HG03469 (cell line): ENCODE data around the gene APEH.

ENCODE experiments used
- ATAC-seq: cut with Tn5 transposase; IDR thresholded peaks from one replicate; pipeline ENCODE4 v1.9.1; 2021; ENCODE audit warnings: mild to moderate bottlenecking, moderate library complexity, moderate number of reproducible peaks; ENCODE audit not compliant: unreplicated experiment

Gene APEH

DNA sequence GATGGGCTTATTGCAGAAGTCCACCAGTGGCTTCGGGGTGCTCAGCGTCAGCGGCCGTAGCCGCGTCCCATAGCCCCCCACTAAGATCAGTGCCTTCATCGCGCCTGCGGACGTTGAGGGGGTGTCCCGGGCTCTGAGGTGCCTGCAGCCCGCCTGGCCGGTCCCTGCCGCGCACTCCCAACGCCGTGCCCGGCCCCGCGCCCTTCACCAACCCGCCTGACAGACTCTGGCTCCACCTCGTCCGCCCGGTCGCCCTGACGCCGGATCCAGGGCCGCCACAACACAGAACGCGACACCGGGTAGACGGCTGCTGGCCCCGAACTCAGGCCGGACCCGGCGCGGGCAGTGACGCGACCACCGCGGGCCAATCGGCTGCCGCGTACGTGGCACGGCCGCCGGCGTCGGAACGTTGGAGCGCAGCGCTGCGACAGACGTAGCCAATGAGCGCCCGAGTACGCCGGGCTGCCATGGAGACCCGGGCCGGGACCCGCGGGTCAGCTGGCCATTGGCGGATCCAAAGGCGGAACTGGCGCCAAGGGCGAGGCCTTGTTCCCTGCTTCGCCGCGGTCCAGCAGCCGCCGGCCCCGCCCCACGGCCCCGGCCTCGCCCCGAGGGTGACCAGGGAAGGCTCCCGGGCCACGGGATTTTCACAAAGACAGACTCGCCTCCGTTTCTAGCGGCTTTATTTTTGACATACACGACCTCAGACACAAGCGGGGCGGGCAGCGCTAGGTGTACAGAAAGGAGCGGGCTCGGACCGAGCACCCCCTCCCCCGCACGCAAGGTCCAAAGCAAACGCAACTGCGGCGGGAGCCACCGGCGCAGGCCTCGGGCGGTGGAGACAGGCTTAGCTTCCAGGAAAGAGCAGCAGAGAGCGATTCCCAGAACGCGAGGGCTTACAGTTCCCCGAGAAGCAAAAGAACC is 49.7 kb downstream of the APEH start, which contains the start of gene GMPPB:
Gene GMPPB, minus strand, starts transcription at position 324 of the 924 bp plus-strand sequence. Its CDS starts 225 bp downstream, at position 99.
- ATAC-seq = peak; percentile 72

DNA sequence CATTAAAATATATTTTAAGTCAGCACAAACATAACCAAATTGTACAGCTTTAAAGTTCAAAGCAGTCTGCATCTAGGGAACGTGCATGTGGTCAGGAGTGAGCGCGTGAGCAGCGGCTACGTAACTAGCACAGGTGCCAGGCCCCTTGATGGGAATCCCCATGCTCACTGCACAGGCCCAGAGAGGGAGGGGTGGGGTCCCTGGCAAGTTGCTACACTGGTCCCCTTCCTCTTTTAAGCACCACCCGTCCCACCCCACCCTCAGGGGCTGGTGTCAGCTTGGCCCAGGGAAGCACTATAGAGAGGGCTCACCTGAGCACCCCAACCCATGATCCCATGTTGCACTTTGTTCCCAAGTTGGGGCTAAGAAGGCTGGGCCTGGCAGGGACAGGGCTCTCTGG is 50.4 kb downstream of the APEH start:
- no peak for ATAC-seq

DNA sequence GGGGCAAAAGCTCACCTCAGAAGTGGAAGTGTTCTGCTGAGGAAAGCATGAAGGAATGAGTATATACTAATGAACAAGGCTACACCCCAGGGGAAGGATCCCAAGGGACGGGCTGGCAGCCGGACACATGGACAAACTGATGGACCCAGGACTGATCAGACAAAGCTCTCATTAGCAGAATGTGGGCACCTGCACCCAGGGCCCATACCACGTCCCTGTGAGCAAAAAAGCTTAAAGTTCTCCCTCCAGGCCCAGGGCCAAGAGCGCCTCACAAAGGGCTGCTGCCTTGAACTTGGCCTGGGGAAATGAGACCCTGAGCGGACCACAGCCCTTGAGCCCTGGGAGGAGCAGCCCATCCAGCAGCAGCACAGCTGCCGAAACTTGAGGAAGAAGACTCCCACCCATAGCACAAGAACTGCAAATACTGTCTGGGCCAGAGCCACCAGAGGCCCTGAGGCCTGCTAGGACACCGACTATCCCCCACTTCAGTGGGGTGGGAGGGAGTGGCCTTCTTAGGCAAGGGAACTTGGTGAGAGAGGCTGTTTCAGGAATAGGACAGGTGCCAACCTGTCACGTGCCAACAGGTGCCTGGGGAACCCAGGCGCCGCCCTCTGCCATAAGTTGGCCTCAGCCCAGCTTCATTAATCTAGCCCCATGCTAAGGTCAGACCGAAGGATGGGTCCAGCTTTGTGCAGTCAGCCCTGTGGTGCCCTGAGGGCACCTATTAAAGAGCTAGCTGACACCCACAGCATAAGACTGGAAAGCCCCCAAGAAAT is 51.9 kb downstream of the APEH start:
- ATAC-seq = no peak

DNA sequence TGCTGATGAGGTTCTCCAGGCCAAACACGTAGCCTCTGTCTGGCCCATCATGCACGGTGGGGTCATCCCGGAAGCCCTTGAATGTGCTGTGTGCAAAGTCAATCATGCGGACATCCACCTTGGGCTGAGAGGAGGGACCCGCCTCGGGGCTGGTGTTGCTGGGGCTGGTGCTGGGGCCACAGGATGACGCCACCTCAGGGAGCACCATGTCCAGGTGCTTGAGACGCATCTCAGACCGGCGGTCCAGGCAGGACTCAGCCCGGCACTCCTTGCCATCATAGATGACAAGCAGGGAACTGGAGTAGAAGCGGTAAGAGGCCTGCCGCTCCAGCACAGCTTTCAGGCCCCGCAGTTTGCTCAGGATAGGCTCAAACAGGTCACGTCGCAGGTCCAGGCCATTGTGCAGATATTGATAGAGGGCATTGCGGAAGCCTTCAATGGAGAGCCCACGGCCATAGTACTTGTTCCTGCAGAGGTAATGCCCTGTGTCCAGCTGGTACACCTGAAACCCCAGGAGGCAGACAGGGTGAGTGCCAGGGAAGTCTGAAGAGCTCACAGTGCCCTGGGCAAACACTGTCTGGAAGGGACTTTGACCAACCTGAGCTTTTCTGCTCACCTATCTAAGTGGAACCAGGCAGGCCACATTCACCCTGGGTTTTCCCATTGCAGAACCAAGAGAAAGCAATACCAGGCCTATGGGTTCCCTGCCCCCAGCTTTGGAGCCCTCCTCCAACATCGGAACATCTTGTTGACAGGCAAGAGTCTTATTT is 53.2 kb downstream of the APEH start:
- ATAC-seq = no peak

DNA sequence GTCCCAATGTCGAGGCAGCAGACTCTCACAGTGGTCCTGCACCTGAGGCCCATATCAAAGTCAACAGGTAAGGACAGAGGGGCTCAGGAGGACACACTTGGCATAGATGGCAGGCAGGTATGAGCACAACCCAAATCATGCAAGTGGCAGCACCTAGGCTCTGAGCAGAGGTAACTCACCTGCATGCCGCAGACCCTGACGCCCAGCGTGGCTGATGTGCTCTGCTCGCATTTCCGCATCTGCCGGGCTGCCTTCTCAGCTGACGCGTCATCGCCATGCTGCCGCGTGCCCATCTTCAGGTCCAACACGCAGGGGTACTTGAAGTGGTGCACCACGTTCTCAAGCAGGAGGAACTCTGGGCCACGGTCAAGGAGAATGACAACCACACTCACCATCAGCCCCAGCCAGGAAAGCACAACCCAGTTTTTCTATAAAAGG is 53.8 kb downstream of the APEH start:
- no peak for ATAC-seq

DNA sequence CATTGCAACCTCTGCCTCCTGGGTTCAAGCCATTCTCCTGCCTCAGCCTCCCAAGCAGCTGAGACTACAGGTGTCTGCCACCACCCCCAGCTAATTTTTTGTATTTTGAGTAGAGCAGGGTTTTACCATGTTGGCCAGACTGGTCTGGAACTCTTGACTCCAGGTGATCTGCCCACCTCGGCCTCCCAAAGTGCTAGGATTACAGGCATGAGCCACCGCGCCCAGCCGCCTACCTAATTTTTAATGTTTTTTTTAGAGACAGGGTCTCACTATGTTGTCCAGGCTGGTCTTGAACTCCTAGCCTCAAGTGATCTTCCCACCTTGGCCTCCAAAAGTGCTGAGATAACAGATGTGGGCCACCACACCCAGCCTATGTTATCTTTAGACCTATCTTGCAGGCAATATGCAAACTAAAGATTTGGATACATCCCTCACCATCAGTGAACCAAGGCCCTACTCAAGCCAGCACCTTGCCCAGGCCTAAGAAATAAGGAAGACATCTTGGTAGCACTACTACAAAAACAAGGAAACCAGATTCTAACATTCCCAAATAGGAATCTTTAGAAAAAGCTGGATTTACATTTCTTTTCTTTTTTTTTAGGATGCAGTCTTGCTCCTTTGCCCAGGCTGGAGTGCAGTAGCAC is 55.9 kb downstream of the APEH start:
- ATAC-seq = no peak

DNA sequence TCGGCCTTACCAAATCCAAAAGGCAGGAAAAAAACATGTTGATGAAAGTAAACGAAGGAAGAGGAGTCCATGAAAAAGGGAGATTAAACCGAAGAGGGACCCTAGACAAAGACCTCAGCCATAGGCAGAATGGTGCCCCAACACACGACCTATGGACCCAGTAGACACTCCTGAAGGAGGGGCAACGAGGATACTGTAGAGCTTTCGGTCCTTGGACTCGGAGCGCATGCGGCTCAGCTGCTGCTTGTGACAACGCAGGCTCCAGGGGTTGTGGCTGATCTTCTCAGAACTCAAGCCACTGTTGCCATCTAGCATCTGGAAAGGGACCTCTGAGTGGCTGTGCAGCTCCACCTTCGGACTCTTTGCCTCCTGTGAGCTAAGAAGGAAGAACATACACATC is 58.4 kb downstream of the APEH start:
- no peak for ATAC-seq

DNA sequence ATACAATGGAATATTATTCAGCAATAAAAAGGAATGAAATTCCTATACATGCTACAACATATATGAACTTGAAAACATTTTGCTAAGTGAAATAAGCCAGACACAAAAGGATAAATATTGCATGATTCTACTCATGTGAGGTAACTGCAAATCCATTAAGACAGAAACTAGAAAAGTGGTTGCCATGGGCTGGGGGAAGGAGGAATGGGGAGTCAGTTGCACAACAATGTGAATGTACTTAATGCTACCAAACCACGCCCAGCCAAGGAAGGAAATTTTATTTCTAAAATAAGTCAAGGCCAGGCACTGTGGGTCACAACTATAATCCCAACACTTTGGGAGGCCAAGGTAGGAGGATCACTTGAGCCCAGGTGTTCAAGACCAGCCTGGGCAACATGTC is 59.4 kb downstream of the APEH start:
- no peak for ATAC-seq
